GM10266 (cell line): ENCODE results near the gene FLYWCH1.

ENCODE experiments used
- DNase-seq: peaks from one replicate; pipeline ENCODE4 v3.0.0; 2012; ENCODE audit errors: extremely low spot score
- TF ChIP-seq, protein P1 (sequence below): IDR thresholded peaks from 2 replicates; pipeline ENCODE4 v1.5.1; 2012; ENCODE audit warnings: mild to moderate bottlenecking, low read depth; ENCODE audit not compliant: control insufficient read depth, insufficient read depth; ENCODE audit errors: missing control alignments

The FLYWCH1 gene

DNA sequence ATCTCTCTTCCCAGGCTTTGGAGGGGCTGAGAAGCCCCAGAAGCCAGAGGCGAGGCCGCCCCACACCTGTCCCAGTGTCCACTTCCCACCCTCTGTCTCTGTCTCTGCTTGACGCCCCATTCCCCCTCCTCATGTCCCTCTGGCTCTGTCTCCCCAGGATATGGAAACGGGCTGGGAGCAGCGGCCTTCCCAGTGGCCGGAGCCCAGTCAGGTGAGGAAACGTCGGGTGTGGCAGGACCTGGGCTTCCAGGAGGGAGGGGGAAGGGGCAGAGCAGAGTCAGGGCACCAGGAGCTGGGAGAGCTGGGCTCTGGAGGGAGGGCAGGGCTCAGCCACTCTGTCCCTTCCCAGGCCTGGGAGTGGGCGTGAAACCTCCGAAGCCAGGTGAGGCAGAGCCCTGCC lies 79.2 kb downstream of the FLYWCH1 start:
- TF ChIP-seq, protein P1, sequence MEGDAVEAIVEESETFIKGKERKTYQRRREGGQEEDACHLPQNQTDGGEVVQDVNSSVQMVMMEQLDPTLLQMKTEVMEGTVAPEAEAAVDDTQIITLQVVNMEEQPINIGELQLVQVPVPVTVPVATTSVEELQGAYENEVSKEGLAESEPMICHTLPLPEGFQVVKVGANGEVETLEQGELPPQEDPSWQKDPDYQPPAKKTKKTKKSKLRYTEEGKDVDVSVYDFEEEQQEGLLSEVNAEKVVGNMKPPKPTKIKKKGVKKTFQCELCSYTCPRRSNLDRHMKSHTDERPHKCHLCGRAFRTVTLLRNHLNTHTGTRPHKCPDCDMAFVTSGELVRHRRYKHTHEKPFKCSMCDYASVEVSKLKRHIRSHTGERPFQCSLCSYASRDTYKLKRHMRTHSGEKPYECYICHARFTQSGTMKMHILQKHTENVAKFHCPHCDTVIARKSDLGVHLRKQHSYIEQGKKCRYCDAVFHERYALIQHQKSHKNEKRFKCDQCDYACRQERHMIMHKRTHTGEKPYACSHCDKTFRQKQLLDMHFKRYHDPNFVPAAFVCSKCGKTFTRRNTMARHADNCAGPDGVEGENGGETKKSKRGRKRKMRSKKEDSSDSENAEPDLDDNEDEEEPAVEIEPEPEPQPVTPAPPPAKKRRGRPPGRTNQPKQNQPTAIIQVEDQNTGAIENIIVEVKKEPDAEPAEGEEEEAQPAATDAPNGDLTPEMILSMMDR, result no peak
- DNase-seq, result no peak

DNA sequence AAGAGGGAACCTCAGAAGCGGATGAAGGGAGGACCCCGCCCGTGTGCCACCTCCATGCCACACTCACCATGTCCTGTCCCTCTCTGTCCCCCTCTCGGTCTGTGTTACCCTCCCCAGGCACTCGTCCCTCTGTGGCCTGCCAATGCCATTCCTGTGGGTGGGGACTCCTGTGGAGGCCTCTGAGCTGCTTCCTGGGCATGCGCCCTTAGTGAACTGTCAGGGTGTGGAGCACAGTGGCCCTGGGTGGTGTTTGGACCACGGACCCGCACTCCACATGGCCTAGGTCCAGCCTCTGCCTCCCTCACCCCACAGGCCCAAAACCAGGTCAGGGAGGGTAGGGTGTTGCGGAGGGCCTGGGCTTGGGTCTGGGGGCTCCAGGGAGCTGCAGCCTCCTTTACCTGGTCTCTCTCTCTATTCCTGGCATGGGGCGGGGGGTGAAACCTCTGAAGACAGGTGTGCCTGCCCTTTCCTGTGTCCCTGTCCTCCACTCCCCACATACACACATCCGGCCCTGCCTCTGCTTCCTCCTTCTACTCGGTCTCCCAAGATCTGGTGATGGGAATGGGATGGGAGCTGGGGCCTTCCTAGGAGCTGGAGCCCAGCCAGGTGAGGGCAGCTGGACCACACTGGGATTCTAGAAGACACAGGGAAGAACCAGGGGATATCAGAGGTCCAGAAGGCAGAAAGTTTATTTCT lies 80.0 kb downstream of the FLYWCH1 start:
- no peak for DNase-seq

DNA sequence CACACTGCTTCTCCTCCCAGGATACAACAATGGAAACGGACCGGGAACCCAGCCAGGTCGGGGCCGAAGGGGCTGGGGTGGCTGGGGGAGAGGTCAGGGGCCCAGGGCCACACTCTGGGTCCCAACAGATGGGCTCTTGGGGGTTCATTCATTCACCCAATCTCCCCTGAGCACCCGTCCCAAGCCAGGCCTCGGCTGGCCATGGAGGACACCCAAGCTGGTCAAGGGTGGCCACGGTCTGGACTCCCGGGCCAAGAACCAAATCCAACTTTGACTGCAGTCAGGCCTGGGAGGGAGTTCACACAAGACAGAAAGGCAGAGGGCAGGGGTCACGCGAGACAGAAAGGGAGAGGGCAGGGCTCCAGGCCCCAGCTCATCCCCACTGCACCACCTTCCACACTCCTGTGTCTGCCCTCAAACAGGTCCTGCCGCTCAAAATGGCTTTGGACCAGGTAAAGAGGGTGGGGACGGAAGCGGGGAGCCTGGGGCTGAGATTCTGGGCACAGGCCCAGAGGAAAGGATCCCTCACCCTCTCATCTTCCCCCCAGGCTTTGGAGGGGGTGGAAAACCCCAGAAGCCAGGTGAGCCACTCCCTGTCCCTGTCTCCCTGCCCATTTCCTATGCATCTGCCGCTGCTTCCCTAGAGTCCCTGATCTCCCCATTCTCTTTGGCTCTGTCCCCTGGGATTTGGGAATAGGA lies 80.8 kb downstream of the FLYWCH1 start:
- TF ChIP-seq, protein P1, result no peak
- DNase-seq, result no peak

More for the DNA sequence above, 80.0 kb downstream of the FLYWCH1 start:
- TF ChIP-seq, protein P1, result no peak

DNA sequence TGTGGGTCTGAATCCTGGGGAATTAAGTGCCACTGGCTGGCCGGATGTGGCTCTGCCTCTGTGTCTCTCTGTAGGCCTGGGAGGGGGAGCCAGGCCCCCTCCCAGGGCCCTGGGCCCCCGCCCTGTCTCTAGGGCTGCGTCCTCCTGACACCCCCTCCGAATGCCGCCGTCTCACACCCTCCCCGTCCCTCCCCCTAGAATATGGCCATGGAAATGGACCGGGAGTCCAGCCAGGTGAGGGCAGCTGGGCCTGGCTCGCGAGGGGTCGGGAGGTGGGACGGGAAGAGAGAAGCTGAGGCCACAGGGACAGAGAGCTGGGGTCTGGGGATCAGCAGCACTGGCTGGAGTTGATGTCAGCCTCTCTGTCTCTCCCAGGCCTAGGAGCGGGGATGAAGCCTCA lies 84.6 kb downstream of the FLYWCH1 start:
- no peak for DNase-seq
- TF ChIP-seq, protein P1, result no peak

- TF ChIP-seq, protein P1, result no peak
- DNase-seq, result no peak
Measured at GRCh38 chr16:2999929-3000328, 88.2 kb downstream of the FLYWCH1 start.

DNA sequence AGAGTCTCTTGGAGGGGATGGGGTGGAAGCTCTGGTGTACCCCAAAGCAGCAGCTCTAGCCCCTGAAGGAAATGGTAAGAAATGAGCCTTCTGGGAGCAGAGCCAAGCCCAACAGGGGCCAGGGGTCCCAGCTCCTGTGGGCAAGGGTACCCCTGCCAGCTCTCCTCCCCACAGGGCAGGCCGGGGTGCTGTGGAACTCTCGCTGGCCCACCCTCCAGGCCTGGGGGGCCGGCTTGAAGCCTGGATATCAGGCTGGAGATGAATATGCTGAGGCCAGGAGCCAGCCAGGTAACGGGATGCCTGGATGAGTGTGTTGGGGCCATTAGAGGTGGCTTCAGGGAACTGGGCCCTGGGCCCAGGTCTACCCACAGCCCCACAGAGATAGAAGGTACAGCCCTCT lies 88.8 kb downstream of the FLYWCH1 start:
- TF ChIP-seq, protein P1, result no peak
- no peak for DNase-seq
